ENCODE data around the gene DDX52. TPM values are rescaled to one million over a fixed set of nuclear protein-coding genes. Genes with fewer than 3 reads are reported as not detected.

Gene DDX52, protein sequence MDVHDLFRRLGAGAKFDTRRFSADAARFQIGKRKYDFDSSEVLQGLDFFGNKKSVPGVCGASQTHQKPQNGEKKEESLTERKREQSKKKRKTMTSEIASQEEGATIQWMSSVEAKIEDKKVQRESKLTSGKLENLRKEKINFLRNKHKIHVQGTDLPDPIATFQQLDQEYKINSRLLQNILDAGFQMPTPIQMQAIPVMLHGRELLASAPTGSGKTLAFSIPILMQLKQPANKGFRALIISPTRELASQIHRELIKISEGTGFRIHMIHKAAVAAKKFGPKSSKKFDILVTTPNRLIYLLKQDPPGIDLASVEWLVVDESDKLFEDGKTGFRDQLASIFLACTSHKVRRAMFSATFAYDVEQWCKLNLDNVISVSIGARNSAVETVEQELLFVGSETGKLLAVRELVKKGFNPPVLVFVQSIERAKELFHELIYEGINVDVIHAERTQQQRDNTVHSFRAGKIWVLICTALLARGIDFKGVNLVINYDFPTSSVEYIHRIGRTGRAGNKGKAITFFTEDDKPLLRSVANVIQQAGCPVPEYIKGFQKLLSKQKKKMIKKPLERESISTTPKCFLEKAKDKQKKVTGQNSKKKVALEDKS
- total RNA-seq (2022; extraction: Qiagen RNA extraction; ENCODE audit: low read depth): 26.3 to 32.7 TPM (median 29.9 TPM) in 5 replicates

DNA sequence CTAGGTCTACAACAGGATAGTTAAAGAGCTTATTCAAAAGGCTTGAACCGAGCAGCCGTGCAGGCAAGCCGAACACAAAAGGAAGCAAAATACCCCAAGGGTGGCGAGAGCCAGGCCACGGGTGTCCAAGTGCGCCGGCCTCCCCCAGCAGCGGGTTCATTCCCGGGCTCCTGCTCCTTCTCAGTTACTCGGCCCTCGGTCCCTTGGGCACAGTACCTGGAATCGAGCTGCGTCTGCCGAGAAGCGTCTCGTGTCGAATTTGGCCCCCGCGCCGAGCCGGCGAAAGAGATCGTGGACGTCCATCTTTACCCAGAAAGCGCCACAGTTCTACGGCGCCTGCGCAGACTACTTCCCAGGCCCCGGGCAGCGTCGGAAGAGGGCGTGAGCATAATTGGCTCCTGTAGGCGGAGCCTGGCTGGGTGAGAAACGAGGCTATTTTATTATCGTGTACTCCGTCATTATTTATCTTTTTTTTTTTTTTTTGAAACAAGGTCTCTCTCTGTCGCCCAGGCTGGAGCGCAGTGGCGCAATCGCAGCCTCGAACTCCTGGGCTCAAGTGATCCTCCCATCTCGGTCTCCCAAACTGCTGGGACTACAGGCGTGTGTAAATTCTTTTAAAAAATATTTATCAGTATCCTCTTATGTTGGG is at the start of gene DDX52:
Gene DDX52 (minus strand): TSS at position 329 of the 649 bp plus-strand sequence. CDS start 26 bp downstream, at position 303.

DNA sequence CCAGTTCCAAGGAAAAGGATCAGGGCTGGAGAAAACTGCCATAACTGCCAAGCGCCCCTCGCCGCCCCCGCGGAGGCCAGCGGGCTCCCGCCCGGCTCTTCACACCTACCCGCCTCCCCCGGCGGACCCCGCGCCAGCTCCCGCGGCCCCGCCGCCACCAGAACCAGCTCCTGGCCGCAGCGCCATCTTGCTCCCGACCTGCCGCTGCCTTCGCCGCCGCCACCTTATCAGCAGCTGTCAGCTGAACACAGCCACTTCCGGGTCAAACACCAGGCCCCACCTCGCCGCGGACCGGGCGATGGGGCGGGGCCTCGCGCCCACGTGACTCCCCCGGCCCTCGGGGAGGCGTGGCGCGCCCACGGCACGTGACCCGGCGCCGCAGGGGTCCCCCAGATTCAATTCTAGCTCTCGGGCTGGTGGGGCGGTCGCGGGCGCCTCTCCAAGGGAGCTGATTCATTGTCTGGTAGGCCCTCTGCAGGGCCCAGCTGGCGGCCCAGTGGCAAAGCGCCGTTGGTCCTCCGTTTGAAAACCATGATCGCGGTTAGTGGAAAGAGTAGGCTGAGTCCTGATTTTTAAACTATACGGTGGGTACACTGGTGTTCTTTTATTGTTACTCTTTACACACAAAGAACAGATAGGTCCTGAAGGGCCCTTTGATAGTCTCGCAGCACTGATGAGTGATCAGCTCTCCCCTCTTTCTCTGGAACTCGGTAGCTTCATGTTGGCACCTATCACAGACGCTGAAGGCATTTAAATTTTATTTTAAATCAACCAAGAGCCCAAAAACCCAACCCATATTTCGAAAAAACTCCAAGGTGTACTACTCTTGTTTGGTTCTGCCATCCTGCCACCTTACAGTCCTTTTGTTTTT is 33.8 kb downstream of the DDX52 start, which contains the start of gene SYNRG:
Gene SYNRG (minus strand): TSS at position 249 of the 871 bp plus-strand sequence. CDS start 63 bp downstream, at position 186.

Other genes starting within 250 kb of the DDX52 start
- 49.9 to 61.7 TPM (median 52.3 TPM) in 5 replicates for gene ACACA, start 236.6 kb downstream of the DDX52 start, total RNA-seq (2022; extraction: Qiagen RNA extraction; ENCODE audit: low read depth)
- 10.6 to 15.2 TPM (median 12.6 TPM) in 5 replicates for gene TADA2A, start 236.6 kb downstream of the DDX52 start, total RNA-seq (2022; extraction: Qiagen RNA extraction; ENCODE audit: low read depth)
- gene DUSP14, start 153.6 kb downstream of the DDX52 start, total RNA-seq (2022; extraction: Qiagen RNA extraction; ENCODE audit: low read depth): 41.0 to 53.5 TPM (median 51.8 TPM) in 5 replicates
- 11.7 to 14.4 TPM (median 12.6 TPM) in 5 replicates for gene SYNRG, start 34.0 kb downstream of the DDX52 start, total RNA-seq (2022; extraction: Qiagen RNA extraction; ENCODE audit: low read depth)
- gene HNF1B, start 101.6 kb upstream of the DDX52 start, total RNA-seq (2022; extraction: Qiagen RNA extraction; ENCODE audit: low read depth): 21.4 to 27.6 TPM (median 27.4 TPM) in 5 replicates